Mesenchymal stem cell (in vitro differentiated cells and primary cell): ENCODE measurements around the gene COL6A1.

Experiments
- DNase-seq: peaks from one replicate; pipeline ENCODE4 v3.0.0-alpha.2; 2013
- H2AFZ ChIP-seq: one replicate; pipeline ENCODE4 v1.6.1; 2013; ENCODE audit warnings: low read depth, mild to moderate bottlenecking, control low read depth, inconsistent platforms, low read length, moderate library complexity
- H2AK5ac ChIP-seq: 2 replicates; pipeline ENCODE4 v1.6.1; 2013; ENCODE audit warnings: low read length, moderate library complexity, mild to moderate bottlenecking, inconsistent platforms; ENCODE audit not compliant: severe bottlenecking
- H2BK120ac ChIP-seq: one replicate; pipeline ENCODE4 v1.6.1; 2013; ENCODE audit warnings: low read depth, mild to moderate bottlenecking, inconsistent platforms, low read length, moderate library complexity
- H2BK12ac ChIP-seq, 2 experiments: one replicate each; pipeline ENCODE4 v1.6.1; 2013; ENCODE audit warnings: inconsistent platforms in 2 of 2, low read length in 2 of 2, mild to moderate bottlenecking in 2 of 2, moderate library complexity in 2 of 2, control low read depth in 1 of 2
- H2BK15ac ChIP-seq: one replicate; pipeline ENCODE4 v1.6.1; 2013; ENCODE audit warnings: mild to moderate bottlenecking, low read depth, inconsistent platforms; ENCODE audit not compliant: poor library complexity, severe bottlenecking
- H2BK5ac ChIP-seq: 2 replicates; pipeline ENCODE4 v1.6.1; 2013; ENCODE audit warnings: low read depth, mild to moderate bottlenecking, low read length, control low read depth, inconsistent platforms; ENCODE audit not compliant: poor library complexity, severe bottlenecking
- H3K14ac ChIP-seq, 2 experiments: one replicate each; pipeline ENCODE4 v1.6.1; 2013; ENCODE audit warnings: inconsistent platforms in 2 of 2, low read length in 2 of 2, control low read depth in 1 of 2, mild to moderate bottlenecking in 1 of 2, moderate library complexity in 1 of 2
- H3K18ac ChIP-seq, 2 experiments: one replicate each; pipeline ENCODE4 v1.6.1; 2013; ENCODE audit warnings: inconsistent platforms in 2 of 2, low read length in 2 of 2, control low read depth in 1 of 2, low read depth in 1 of 2, mild to moderate bottlenecking in 1 of 2
- H3K23ac ChIP-seq, 2 experiments: one replicate each; pipeline ENCODE4 v1.6.1; 2013; ENCODE audit warnings: inconsistent platforms in 2 of 2, low read length in 2 of 2, mild to moderate bottlenecking in 2 of 2, moderate library complexity in 2 of 2, control low read depth in 1 of 2
- H3K27ac ChIP-seq: 2 replicates; pipeline ENCODE4 v1.5.1; 2013; ENCODE audit warnings: mild to moderate bottlenecking, moderate library complexity, low read length, control low read depth, inconsistent platforms; ENCODE audit not compliant: poor library complexity, severe bottlenecking
- H3K27me3 ChIP-seq, 2 experiments: 2 replicates each; pipeline versions ENCODE4 v1.6.1 to v1.7.0; 2013; ENCODE audit warnings: low read length in 2 of 2, mild to moderate bottlenecking in 2 of 2, moderate library complexity in 2 of 2, control low read depth in 1 of 2, inconsistent platforms in 1 of 2; ENCODE audit not compliant: control insufficient read depth in 1 of 2, insufficient read depth in 1 of 2
- H3K36me3 ChIP-seq, 2 experiments: 2 replicates each; pipeline versions ENCODE4 v1.6.1 to v1.7.0; 2013; ENCODE audit warnings: low read length in 2 of 2, control low read depth in 1 of 2, inconsistent platforms in 1 of 2, low read depth in 1 of 2, mild to moderate bottlenecking in 1 of 2; ENCODE audit not compliant: insufficient read depth in 2 of 2, control insufficient read depth in 1 of 2
- H3K4ac ChIP-seq, 2 experiments: one replicate each; pipeline ENCODE4 v1.6.1; 2013; ENCODE audit warnings: inconsistent platforms in 2 of 2, low read length in 2 of 2, mild to moderate bottlenecking in 2 of 2, moderate library complexity in 2 of 2, control low read depth in 1 of 2, low read depth in 1 of 2
- H3K4me1 ChIP-seq: 2 replicates; pipeline ENCODE4 v1.6.1; 2013; ENCODE audit warnings: low read depth, low read length, control low read depth; ENCODE audit not compliant: control insufficient read depth, insufficient read depth
- H3K4me2 ChIP-seq: 2 replicates; pipeline ENCODE4 v1.6.1; 2013; ENCODE audit warnings: low read length, mild to moderate bottlenecking, inconsistent platforms; ENCODE audit not compliant: poor library complexity, severe bottlenecking
- H3K4me3 ChIP-seq, 2 experiments: 2 replicates each; pipeline versions ENCODE4 v1.5.1 to v1.7.0; 2013; ENCODE audit warnings: low read length in 2 of 2, mild to moderate bottlenecking in 2 of 2, control low read depth in 1 of 2, low read depth in 1 of 2; ENCODE audit not compliant: insufficient read depth in 1 of 2
- H3K79me1 ChIP-seq: replicated peaks from 2 replicates; pipeline ENCODE4 v1.6.1; 2013; ENCODE audit warnings: mild to moderate bottlenecking, control low read depth, low read length, inconsistent platforms; ENCODE audit not compliant: poor library complexity, severe bottlenecking
- H3K9ac ChIP-seq: 2 replicates; pipeline ENCODE4 v1.7.0; 2013; ENCODE audit warnings: mild to moderate bottlenecking, low read length, moderate library complexity
- H3K9me3 ChIP-seq: 2 replicates; pipeline ENCODE4 v1.7.0; 2013; ENCODE audit warnings: mild to moderate bottlenecking, low read length; ENCODE audit not compliant: control insufficient read depth
- H4K8ac ChIP-seq: one replicate; pipeline ENCODE4 v1.6.1; 2013; ENCODE audit warnings: inconsistent platforms, mild to moderate bottlenecking, low read length, moderate library complexity
- H4K91ac ChIP-seq: one replicate; pipeline ENCODE4 v1.6.1; 2013; ENCODE audit warnings: mild to moderate bottlenecking, low read length, inconsistent platforms
- WGBS: methylation state at CpG from one replicate; pipeline ENCODE4 v1.1.7; 2013; ENCODE audit warnings: mixed read lengths; 5-methylcytosine and 5-hydroxymethylcytosine counted together

The COL6A1 gene

GRCh38 chr21:46054451-46054881, 72.9 kb downstream of the COL6A1 start:
- Histone ChIP-seq H3K79me1 (no peaks in the 10 kb centered on the region), H2BK120ac (peak overlapping the region; percentile 68), H2AK5ac (no peak overlapping the region), H3K9ac (peak overlapping the region; percentile 48), H3K27ac (no peak overlapping the region), H4K91ac (peak overlapping the region; percentile 79), H3K27me3 (no peaks in the 10 kb centered on the region), H2AFZ (no peak overlapping the region), H3K18ac (peak overlapping the region; percentile 9 to 23), H3K4me3 (no peak overlapping the region), H3K4ac (peak overlapping the region; percentile 29 to 54), H3K14ac (no peak overlapping the region), H3K9me3 (no peaks in the 10 kb centered on the region), H3K4me2 (no peak overlapping the region), H3K4me1 (peaks cover 34% of the 10 kb centered on the region), H3K23ac (no peak overlapping the region), H4K8ac (peak overlapping the region; percentile 54), H2BK5ac (no peak overlapping the region), H2BK15ac (peak overlapping the region; percentile 39), H3K36me3 (peaks cover 0 to 8% of the 10 kb centered on the region in 2 experiments), H2BK12ac (peak overlapping the region in 1 of 2 experiments; percentile 92)
- DNase-seq, result no peak
- WGBS, result 66% methylated on average over 12 of the region's 12 CpGs
